Measurements from ENCODE around the gene SHISA7.
A peak's percentile ranks its signal among the peaks of the same experiment; 100 is the strongest.
"Not testable (repeated sequence)": the region's sequence is repeated elsewhere in the genome, so short reads cannot be mapped to it uniquely, and the experiment has no call there.

The SHISA7 gene

GRCh38 chr19:55410168-55410567, 32.9 kb downstream of the SHISA7 start:
- Histone ChIP-seq H3K4me1 (ENCODE audit: control insufficient read depth in 1 of 2, insufficient read depth in 2 of 2, low read length in 2 of 2) (peaks cover 15 to 22% of the 10 kb centered on the region in 2 donors), H3K27ac (ENCODE audit: low read depth, low read length) (no peak overlapping the region), H3K36me3 (ENCODE audit: control insufficient read depth in 1 of 2, insufficient read depth in 2 of 2, low read length in 2 of 2) (peaks cover 5 to 13% of the 10 kb centered on the region in 2 donors), H3K4me3 (ENCODE audit: low read depth in 1 of 2, low read length in 2 of 2) (no peak overlapping the region), H3K9ac (ENCODE audit: low read depth in 1 of 2, low read length in 2 of 2) (no peak overlapping the region), H3K27me3 (ENCODE audit: control insufficient read depth in 1 of 2, insufficient read depth in 2 of 2, low read length in 2 of 2) (no peaks in the 10 kb centered on the region), H3K9me3 (ENCODE audit: control insufficient read depth in 1 of 2, low read length in 2 of 2) (no peaks in the 10 kb centered on the region)

- H3K27me3 ChIP-seq (ENCODE audit: control insufficient read depth in 1 of 2, insufficient read depth in 2 of 2, low read length in 2 of 2); H3K9me3 ChIP-seq (ENCODE audit: control insufficient read depth in 1 of 2, low read length in 2 of 2); H3K9ac ChIP-seq (ENCODE audit: low read depth in 1 of 2, low read length in 2 of 2); H3K4me3 ChIP-seq (ENCODE audit: low read depth in 1 of 2, low read length in 2 of 2); H3K27ac ChIP-seq (ENCODE audit: low read depth, low read length): not testable (repeated sequence)
- H3K4me1 ChIP-seq (ENCODE audit: control insufficient read depth in 1 of 2, insufficient read depth in 2 of 2, low read length in 2 of 2): peaks cover 15 to 22% of the 10 kb centered on the region in 2 donors
- peaks cover 6 to 15% of the 10 kb centered on the region in 2 donors for H3K36me3 ChIP-seq (ENCODE audit: control insufficient read depth in 1 of 2, insufficient read depth in 2 of 2, low read length in 2 of 2)
Measured at GRCh38 chr19:55409179-55409578, 33.9 kb downstream of the SHISA7 start.

DNA sequence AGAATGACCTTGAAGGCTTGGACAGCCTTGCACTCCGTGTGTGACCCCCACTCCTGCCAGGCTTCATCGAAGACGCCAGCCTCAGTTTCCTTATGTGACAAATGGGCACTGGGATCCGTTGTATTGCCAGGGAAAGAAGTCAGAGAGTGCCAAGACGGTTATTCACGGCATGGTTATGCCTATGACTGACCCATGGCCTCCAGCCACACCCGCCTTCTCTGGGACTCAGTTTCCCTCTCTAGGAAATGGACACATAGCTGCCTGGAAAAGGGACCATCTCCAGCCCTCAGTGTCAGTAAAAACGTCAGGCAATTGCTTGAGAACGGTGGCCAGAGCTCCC, 34.6 kb downstream of the SHISA7 start:
- no peaks in the 10 kb centered on the region for H3K27me3 ChIP-seq (ENCODE audit: control insufficient read depth in 1 of 2, insufficient read depth in 2 of 2, low read length in 2 of 2)
- H3K9me3 ChIP-seq (ENCODE audit: control insufficient read depth in 1 of 2, low read length in 2 of 2): no peaks in the 10 kb centered on the region
- H3K9ac ChIP-seq (ENCODE audit: low read depth in 1 of 2, low read length in 2 of 2): peak overlapping the region; percentile 42 to 80

GRCh38 chr19:55407800-55408532, 35.1 kb downstream of the SHISA7 start:
- H3K27ac ChIP-seq (ENCODE audit: low read depth, low read length): peak overlapping the region; percentile 99
- peaks cover 11 to 24% of the 10 kb centered on the region in 2 donors for H3K36me3 ChIP-seq (ENCODE audit: control insufficient read depth in 1 of 2, insufficient read depth in 2 of 2, low read length in 2 of 2)
- H3K4me1 ChIP-seq (ENCODE audit: control insufficient read depth in 1 of 2, insufficient read depth in 2 of 2, low read length in 2 of 2): peaks cover 15 to 22% of the 10 kb centered on the region in 2 donors
- no peaks in the 10 kb centered on the region for H3K27me3 ChIP-seq (ENCODE audit: control insufficient read depth in 1 of 2, insufficient read depth in 2 of 2, low read length in 2 of 2)
- no peaks in the 10 kb centered on the region for H3K9me3 ChIP-seq (ENCODE audit: control insufficient read depth in 1 of 2, low read length in 2 of 2)
- peak overlapping the region; percentile 78 to 84 for H3K4me3 ChIP-seq (ENCODE audit: low read depth in 1 of 2, low read length in 2 of 2)
- H3K9ac ChIP-seq (ENCODE audit: low read depth in 1 of 2, low read length in 2 of 2): peak overlapping the region; percentile 42 to 80

More for the DNA sequence above, 34.6 kb downstream of the SHISA7 start:
- peak overlapping the region; percentile 78 to 84 for H3K4me3 ChIP-seq (ENCODE audit: low read depth in 1 of 2, low read length in 2 of 2)
- H3K27ac ChIP-seq (ENCODE audit: low read depth, low read length): peak overlapping the region; percentile 82
- peaks cover 15 to 22% of the 10 kb centered on the region in 2 donors for H3K4me1 ChIP-seq (ENCODE audit: control insufficient read depth in 1 of 2, insufficient read depth in 2 of 2, low read length in 2 of 2)
- H3K36me3 ChIP-seq (ENCODE audit: control insufficient read depth in 1 of 2, insufficient read depth in 2 of 2, low read length in 2 of 2): peaks cover 8 to 19% of the 10 kb centered on the region in 2 donors

DNA sequence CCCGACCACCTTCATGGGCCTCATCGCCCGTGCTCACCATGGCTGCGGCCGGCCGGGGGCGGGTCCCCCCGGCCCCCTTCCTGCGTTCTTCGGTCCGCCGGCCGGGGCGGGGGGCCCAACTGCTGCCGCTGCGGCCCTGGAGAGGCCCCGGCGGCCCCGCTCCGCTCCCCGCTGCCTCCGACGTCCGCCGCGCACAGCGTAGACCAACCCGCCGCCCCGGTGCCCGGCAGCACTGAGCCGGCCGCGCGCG, 35.6 kb downstream of the SHISA7 start, which contains the start of gene UBE2S:
UBE2S (minus strand) TSS at position 239 of the 250 bp plus-strand sequence; CDS start at position 40, 199 bp downstream.
- peak within 1 kb of the TSS; percentile 78 to 84 for H3K4me3 ChIP-seq (ENCODE audit: low read depth in 1 of 2, low read length in 2 of 2)
- peaks cover 16 to 29% of the 10 kb centered on the region in 2 donors for H3K36me3 ChIP-seq (ENCODE audit: control insufficient read depth in 1 of 2, insufficient read depth in 2 of 2, low read length in 2 of 2)
- not testable (repeated sequence) for H3K27me3 ChIP-seq (ENCODE audit: control insufficient read depth in 1 of 2, insufficient read depth in 2 of 2, low read length in 2 of 2); H3K9me3 ChIP-seq (ENCODE audit: control insufficient read depth in 1 of 2, low read length in 2 of 2)
- peak within 1 kb of the TSS; percentile 71 to 80 for H3K9ac ChIP-seq (ENCODE audit: low read depth in 1 of 2, low read length in 2 of 2)
- peaks cover 15 to 22% of the 10 kb centered on the region in 2 donors for H3K4me1 ChIP-seq (ENCODE audit: control insufficient read depth in 1 of 2, insufficient read depth in 2 of 2, low read length in 2 of 2)
- H3K27ac ChIP-seq (ENCODE audit: low read depth, low read length): peak within 1 kb of the TSS; percentile 99

DNA sequence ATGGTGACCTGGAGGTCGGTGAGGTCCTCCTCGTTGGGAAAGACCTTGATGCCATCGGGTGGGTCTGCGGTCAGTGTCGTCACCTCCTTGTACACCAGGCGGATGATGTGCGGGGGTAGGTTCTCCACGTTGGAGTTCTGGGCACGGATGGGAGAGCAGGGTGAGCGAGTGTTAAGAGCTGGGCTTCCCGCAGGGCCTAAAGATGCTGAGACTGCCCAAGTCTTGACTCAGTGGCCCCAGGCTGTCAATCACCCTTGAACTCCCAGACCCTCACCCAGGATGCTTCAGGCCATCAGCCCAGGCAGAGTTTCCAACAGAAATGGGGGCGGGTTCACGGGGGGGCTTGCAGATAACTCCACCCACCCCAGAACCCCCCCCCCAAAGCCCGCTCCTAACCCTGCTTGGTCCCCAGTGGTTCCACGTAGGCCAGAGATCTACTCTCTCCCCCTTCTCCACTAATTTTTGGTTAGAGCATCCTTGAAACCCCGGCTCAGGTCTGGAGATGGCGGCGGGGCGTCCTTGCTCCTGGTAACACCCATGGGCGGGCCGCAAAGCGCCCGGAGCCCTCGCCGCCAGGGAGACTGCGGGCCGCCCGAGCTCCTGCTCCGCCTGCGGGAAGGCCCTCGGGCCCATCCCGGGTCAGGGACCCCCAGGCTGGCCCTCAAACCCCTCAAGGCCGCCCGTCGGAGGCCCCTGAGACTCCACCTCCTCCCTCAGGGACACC, 36.1 kb downstream of the SHISA7 start:
- Histone ChIP-seq H3K27ac (ENCODE audit: low read depth, low read length) (peak overlapping the region; percentile 99), H3K36me3 (ENCODE audit: control insufficient read depth in 1 of 2, insufficient read depth in 2 of 2, low read length in 2 of 2) (peaks cover 21 to 34% of the 10 kb centered on the region in 2 donors), H3K4me3 (ENCODE audit: low read depth in 1 of 2, low read length in 2 of 2) (peak overlapping the region; percentile 78 to 79), H3K27me3 (ENCODE audit: control insufficient read depth in 1 of 2, insufficient read depth in 2 of 2, low read length in 2 of 2) (no peaks in the 10 kb centered on the region), H3K9me3 (ENCODE audit: control insufficient read depth in 1 of 2, low read length in 2 of 2) (no peaks in the 10 kb centered on the region), H3K9ac (ENCODE audit: low read depth in 1 of 2, low read length in 2 of 2) (peak overlapping the region; percentile 63 to 71), H3K4me1 (ENCODE audit: control insufficient read depth in 1 of 2, insufficient read depth in 2 of 2, low read length in 2 of 2) (peaks cover 15 to 22% of the 10 kb centered on the region in 2 donors)

GRCh38 chr19:55406091-55406825, 36.8 kb downstream of the SHISA7 start:
- Histone ChIP-seq H3K9me3 (ENCODE audit: control insufficient read depth in 1 of 2, low read length in 2 of 2) (no peaks in the 10 kb centered on the region), H3K4me3 (ENCODE audit: low read depth in 1 of 2, low read length in 2 of 2) (peak overlapping the region; percentile 78 to 79), H3K27me3 (ENCODE audit: control insufficient read depth in 1 of 2, insufficient read depth in 2 of 2, low read length in 2 of 2) (no peaks in the 10 kb centered on the region), H3K27ac (ENCODE audit: low read depth, low read length) (no peak overlapping the region), H3K36me3 (ENCODE audit: control insufficient read depth in 1 of 2, insufficient read depth in 2 of 2, low read length in 2 of 2) (peaks cover 25 to 38% of the 10 kb centered on the region in 2 donors), H3K4me1 (ENCODE audit: control insufficient read depth in 1 of 2, insufficient read depth in 2 of 2, low read length in 2 of 2) (peaks cover 15 to 22% of the 10 kb centered on the region in 2 donors), H3K9ac (ENCODE audit: low read depth in 1 of 2, low read length in 2 of 2) (peak overlapping the region; percentile 63 to 71)

DNA sequence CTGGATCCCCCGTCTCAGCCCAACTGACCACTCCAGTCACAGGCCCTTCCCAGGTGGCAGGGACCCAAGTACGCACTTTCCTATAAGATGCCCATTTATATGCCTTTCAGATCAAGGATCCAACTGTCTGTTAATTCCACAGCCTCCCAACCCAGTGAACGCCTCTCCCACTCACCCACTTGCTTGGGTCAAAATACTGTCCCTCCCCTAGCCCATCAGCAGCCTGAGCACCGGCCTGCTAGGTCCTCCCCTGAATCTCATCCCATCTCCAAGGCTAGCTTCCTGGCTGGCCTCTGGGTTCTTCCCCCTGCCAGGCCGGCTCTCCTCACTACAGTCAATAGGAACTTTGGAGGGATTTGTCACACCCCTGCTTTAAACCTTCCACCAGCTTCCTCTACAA, 37.5 kb downstream of the SHISA7 start:
- H3K4me1 ChIP-seq (ENCODE audit: control insufficient read depth in 1 of 2, insufficient read depth in 2 of 2, low read length in 2 of 2): peaks cover 15 to 22% of the 10 kb centered on the region in 2 donors

DNA sequence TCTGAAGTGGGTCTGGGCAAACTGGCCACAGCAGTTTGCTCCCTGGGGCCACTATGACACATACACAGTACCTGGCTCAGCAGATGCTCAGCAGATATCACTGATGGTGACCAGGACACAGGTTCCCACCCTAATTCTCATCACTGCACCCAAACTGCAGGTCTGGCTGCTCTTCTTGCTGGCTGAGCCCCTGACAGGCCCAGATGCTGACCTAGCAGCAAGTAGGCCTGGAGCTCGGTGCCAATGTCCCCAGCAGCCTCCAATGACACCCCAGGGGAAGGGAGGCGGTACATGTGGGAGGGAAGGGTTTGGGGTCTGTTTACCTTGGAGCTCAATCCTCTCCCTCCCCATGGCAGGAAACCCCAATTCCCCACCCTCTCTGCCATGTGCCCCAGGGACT, 40.6 kb downstream of the SHISA7 start:
- no peak overlapping the region for H3K9ac ChIP-seq (ENCODE audit: low read depth in 1 of 2, low read length in 2 of 2)
- no peak overlapping the region for H3K4me3 ChIP-seq (ENCODE audit: low read depth in 1 of 2, low read length in 2 of 2)
- H3K4me1 ChIP-seq (ENCODE audit: control insufficient read depth in 1 of 2, insufficient read depth in 2 of 2, low read length in 2 of 2): peaks cover 12 to 17% of the 10 kb centered on the region in 2 donors
- H3K27ac ChIP-seq (ENCODE audit: low read depth, low read length): no peak overlapping the region
- peaks cover 34 to 51% of the 10 kb centered on the region in 2 donors for H3K36me3 ChIP-seq (ENCODE audit: control insufficient read depth in 1 of 2, insufficient read depth in 2 of 2, low read length in 2 of 2)
- no peaks in the 10 kb centered on the region for H3K9me3 ChIP-seq (ENCODE audit: control insufficient read depth in 1 of 2, low read length in 2 of 2)
- H3K27me3 ChIP-seq (ENCODE audit: control insufficient read depth in 1 of 2, insufficient read depth in 2 of 2, low read length in 2 of 2): no peaks in the 10 kb centered on the region

More for the DNA sequence above, 37.5 kb downstream of the SHISA7 start:
- no peak overlapping the region for H3K27ac ChIP-seq (ENCODE audit: low read depth, low read length)
- H3K9ac ChIP-seq (ENCODE audit: low read depth in 1 of 2, low read length in 2 of 2): peak overlapping the region in 1 of 2 donors; percentile 71
- H3K4me3 ChIP-seq (ENCODE audit: low read depth in 1 of 2, low read length in 2 of 2): peak overlapping the region in 1 of 2 donors; percentile 79
- H3K36me3 ChIP-seq (ENCODE audit: control insufficient read depth in 1 of 2, insufficient read depth in 2 of 2, low read length in 2 of 2): peaks cover 30 to 42% of the 10 kb centered on the region in 2 donors
- H3K27me3 ChIP-seq (ENCODE audit: control insufficient read depth in 1 of 2, insufficient read depth in 2 of 2, low read length in 2 of 2): no peaks in the 10 kb centered on the region
- H3K9me3 ChIP-seq (ENCODE audit: control insufficient read depth in 1 of 2, low read length in 2 of 2): no peaks in the 10 kb centered on the region

DNA sequence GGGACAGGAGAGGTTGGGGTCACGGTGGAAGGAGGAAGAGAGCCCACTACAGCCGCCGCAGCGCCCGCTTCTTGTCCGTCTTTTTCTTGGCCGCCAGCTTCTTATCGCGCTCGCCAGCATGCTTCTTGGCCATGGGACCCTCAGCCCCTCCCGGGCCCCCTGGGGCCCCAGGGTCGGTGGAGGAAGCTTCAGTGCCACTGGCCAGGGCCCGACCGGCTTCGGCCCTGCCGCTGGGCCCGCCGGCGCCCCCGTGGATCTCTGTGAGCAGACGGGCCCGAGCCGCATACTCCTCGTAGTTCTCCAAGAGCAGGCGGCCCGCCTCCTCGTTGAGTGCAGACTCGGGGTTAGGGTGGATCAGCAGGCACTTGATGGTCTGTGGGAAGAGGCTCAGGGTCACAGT, 41.7 kb downstream of the SHISA7 start:
- Histone ChIP-seq H3K4me1 (ENCODE audit: control insufficient read depth in 1 of 2, insufficient read depth in 2 of 2, low read length in 2 of 2) (peaks cover 8 to 11% of the 10 kb centered on the region in 2 donors), H3K36me3 (ENCODE audit: control insufficient read depth in 1 of 2, insufficient read depth in 2 of 2, low read length in 2 of 2) (peaks cover 34 to 51% of the 10 kb centered on the region in 2 donors)
- H3K9ac ChIP-seq (ENCODE audit: low read depth in 1 of 2, low read length in 2 of 2); H3K27ac ChIP-seq (ENCODE audit: low read depth, low read length); H3K27me3 ChIP-seq (ENCODE audit: control insufficient read depth in 1 of 2, insufficient read depth in 2 of 2, low read length in 2 of 2); H3K9me3 ChIP-seq (ENCODE audit: control insufficient read depth in 1 of 2, low read length in 2 of 2); H3K4me3 ChIP-seq (ENCODE audit: low read depth in 1 of 2, low read length in 2 of 2): not testable (repeated sequence)
